HG02588 (cell line): Measurements from ENCODE around the gene KTN1.

Experiments
- ATAC-seq: cut with Tn5 transposase; IDR thresholded peaks from one replicate; pipeline ENCODE4 v1.9.1; 2021; ENCODE audit warnings: mild to moderate bottlenecking, moderate library complexity; ENCODE audit not compliant: unreplicated experiment

KTN1 gene

GRCh38 chr14:55574988-55575387, 5.0 kb upstream of the KTN1 start:
- ATAC-seq = no peak

DNA sequence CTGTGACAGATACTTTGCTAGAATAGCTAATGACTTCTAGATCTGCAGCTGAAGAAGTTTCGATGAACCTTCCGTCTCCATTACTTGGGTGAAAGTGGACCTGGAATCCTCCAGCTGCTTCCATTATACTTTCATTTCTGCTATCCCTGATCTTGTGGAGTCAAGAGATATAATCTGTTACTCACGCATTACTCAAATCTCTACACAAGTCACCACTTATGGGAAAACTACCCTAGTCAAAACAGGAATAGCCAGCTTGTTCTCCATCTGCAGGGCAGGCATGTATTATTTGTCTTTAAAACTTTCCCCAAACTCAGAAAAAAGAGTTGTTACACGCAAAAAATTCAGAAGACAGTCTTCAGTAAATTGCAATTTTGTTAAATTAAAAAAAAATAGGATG, 2.8 kb upstream of the KTN1 start:
- ATAC-seq = no peak

- no peak for ATAC-seq
Observed at GRCh38 chr14:55578511-55578910, 1.5 kb upstream of the KTN1 start.

DNA sequence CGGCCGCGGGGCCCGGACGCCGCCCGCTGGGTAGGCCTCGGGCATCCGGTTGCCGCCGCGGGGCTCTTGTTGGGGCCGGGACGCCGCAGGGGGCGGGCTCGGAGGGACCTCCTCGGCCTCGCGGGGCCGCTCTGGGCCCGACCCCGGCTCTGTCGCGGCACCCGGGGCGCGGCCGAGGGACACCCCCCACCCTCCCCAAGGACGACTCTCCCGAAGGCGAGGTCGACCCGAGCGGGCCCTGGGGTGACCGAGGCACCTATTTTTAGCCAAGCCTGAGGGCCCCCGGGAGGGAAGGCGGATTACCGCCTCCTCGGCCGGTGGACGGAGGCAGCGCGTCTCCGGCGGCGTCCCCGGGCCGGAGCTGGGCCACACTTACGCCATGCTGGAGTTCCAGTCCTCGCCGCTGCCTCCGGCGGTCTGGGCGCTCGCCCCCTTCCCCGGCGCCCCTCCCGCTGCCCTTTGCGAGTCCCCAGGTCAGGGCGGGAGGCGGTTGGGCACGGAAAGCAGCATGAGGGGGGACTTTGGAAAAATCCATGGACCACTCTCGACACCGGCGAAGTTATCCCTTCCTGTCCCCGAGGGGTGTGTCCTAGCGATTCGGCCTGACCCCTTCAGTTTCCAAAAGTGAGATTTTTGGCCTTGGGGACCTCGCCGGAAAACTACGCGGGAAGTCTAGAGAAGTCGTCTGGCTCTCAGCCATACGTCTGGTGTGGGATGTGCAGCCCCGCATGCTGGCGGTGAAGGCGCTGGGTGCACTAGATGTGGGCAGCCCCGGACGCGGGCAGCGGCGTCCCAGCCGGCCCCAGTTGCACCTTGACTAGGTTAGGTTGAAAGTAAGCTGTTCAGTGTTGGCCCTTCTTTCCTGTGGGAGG, 699 bp downstream of the KTN1 start:
- ATAC-seq = peak; percentile 52

GRCh38 chr14:55581342-55581771, 1.4 kb downstream of the KTN1 start:
- no peak for ATAC-seq

DNA sequence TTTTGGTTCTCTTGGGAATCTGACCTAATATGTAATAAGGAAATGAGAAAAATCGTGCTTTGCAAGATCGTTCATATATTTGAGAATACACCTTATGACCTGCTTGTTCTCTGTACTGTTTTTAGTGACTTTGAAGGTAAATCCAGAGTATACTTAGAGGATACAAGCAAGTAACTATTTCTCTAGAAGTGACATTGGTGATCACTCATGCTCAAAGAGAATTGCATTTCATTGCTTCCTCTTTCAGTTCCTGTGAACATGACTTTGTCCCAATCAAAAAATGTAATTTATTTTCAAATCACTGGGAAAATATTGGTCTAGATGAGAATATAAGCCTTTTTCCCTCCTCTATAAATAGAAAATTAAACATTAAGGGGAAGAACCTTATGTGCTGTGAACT, 2.7 kb downstream of the KTN1 start:
- ATAC-seq = no peak

DNA sequence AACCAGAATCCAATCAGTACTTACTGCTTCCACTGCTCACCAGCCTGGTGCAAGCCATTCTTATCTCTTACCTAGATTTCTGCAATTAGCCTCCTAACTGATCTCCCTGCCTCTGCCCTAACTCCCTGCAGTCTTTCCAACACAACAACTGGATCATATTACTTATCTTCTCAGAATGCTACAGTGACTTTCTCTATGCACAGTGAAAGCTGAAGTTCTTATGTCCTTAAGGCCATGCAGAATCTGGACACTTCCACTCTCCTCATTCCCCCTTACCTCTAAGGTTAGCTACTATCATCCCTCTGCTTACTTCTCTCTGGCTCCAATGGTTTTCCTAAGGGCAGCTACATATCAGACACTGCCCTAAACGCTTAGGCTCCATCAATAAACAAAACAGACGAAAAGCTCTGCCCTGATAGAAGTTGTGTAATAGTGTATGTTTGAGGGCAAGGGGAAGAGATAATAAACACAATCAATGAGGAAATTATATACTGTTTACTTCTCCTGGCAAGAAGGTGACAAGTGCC, 4.0 kb downstream of the KTN1 start:
- ATAC-seq = no peak

DNA sequence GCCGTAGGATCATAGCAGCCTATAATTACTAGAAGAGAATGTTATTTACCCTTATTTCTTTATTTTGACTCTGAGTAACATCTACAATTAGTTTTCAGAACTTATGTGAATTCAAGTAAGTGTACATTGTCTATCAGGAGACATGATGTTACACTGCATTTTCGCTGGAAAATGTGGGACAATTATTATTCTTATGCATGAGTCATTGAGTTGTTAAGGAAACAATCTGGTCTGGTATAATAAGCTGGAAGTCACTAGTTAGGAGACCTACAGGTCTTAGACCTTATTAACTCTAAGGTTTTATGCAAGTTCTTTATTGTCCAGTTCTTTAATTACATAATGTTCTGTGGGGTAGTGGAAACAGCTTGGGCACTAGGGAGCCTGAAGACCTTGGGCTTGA, 5.8 kb downstream of the KTN1 start:
- ATAC-seq = no peak

DNA sequence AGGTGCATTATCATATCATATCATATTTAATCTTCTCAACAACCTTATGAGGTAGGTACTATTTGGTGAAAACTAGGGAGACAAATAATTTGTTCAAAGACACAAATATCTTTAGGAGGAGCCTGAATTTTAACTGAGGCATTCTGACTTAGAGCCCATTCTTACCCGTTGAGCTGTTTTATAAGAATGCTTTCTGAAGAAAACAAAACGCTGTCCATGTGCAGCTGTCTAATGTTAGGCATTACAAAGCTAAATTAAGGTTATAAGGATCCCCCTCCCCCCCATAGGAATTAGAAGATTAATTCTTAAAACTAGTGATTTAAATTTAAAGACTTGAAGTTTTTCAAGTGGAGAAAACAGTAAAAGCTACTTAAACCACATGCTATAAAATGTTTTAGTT, 6.4 kb downstream of the KTN1 start:
- no peak for ATAC-seq

GRCh38 chr14:55587847-55588246, 7.8 kb downstream of the KTN1 start:
- no peak for ATAC-seq

DNA sequence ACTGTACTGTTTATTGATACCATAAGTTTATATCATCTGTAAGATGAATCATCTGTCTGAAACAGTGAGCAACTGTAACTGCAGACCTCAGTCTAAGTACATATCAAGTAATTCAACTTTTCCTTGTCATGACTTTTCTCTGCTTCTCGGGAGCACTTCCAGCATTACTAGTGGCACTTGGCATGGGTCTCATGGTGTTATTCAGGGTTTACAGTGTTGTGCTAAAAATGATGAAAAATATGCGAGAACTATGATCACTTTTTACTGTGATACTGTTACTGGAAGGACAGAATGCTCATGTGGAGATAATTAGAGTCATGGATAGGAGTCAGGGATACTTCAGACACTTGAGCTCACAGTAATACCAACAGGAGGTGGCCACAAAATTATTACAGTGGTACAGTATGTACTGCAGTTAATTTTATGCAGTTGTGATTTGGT, 8.3 kb downstream of the KTN1 start:
- no peak for ATAC-seq

DNA sequence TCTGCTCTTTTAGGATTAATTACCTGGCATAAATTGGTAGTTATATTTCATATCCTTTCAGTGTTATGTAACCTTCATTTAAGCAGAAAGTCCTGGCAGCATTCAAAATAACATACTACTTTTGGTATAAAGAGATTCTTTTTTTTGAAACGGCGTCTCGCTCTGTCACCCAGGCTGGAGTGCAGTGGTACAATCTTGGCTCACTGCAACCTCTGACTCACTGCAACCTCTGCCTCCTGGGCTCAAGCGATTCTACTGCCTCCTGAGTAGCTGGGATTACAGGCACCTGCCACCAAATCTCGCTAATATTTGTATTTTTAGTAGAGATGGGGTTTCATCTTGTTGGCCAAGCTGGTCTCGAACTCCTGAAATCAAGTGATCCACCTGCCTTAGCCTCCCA, 9.2 kb downstream of the KTN1 start:
- no peak for ATAC-seq

GRCh38 chr14:55592436-55592835, 12.4 kb downstream of the KTN1 start:
- ATAC-seq = no peak

DNA sequence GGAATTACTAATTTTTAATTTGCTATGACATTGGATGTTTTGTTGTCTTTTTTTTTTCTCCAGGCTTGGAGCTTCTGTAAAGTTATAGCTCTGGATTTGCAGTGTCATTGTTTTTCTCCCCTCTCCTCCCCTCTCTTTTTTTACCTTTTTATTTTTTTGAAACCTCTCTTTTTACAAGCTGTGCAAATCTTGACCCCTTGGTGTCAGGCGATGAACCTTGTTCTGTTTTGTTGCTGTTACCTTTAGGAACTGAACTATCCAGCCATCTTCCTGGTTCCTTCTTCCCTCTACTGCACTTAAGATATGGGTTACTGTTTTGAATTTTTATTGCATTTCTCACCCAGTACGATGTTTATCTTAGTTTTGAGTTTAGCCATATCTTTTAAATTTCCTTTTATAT, 13.7 kb downstream of the KTN1 start:
- no peak for ATAC-seq

- no peak for ATAC-seq
Observed at GRCh38 chr14:55599250-55599879, 19.4 kb downstream of the KTN1 start.

DNA sequence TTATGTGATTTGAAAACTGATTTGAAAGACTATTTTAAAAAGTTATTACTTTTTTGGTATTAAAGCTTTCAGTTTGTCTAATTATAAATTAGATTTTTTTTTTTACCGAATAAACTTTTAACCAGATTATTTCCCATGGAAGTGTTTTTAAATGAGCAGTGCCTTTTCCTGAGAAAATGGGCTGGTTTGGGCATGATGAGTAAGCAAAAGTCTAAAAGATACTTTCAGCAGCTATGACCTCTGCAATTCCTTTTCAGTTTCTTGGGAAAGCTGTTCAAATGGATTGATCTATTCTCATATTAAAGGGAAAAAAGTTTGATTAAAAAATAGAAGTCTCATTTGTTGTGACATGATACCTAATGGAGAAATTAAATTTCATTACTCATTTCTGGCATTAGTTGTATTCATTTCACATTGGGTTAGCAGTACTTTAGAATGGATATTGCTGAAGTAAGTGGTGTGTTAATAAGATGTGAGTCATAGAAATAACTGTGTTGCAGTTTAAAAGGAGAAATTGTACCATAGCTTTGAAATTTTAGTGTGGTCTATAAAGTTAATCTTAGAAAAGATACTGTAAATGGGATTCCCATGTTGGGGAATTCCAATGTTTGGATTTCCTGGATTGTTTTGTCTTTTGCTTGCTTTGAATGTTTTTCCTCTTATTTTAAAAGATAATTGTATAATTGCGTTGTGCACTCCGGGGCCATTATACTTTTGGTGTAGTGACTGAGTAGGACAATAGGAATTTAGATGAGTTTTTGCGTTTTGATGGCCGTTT, 21.0 kb downstream of the KTN1 start:
- no peak for ATAC-seq

GRCh38 chr14:55603401-55603953, 23.5 kb downstream of the KTN1 start:
- ATAC-seq = no peak

DNA sequence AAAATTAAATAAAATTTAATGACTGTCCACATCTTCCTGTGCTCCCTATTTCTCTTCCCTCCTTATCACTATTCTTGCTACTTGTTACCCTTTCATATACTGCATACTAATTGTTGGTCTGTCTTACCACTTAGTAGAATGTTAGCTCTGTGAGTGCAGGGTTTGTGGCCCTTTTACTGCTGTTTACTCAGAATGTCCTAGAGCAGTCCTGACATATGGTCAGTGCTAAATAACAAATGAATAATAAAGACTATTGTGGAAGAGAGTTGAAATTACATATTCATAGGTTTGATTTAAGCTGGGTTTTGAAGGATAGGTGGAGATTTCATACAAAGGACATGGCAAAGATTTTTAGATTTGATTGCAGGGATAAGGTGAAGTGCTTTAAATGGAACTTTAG, 24.5 kb downstream of the KTN1 start:
- no peak for ATAC-seq

GRCh38 chr14:55604900-55605418, 25.0 kb downstream of the KTN1 start:
- no peak for ATAC-seq

GRCh38 chr14:55605793-55606192, 25.8 kb downstream of the KTN1 start:
- no peak for ATAC-seq

- ATAC-seq = no peak
Observed at GRCh38 chr14:55607386-55607785, 27.4 kb downstream of the KTN1 start.
